NCI-H526 (cell line): Measurements from ENCODE around the gene C1QTNF1.

Source experiments
- DNase-seq, 2 experiments: peaks; one replicate each; lab custom pipeline; 2025; lab: John Stamatoyannopoulos, UW

The C1QTNF1 gene

GRCh38 chr17:79023886-79024771 lies at the start of gene C1QTNF1:
C1QTNF1 (plus strand) TSS chr17:79024169; CDS start chr17:79043969, 19,800 bp downstream.
- DNase-seq, result peak in 1 of 2 experiments; percentile 62

- peak; percentile 39 to 57 for DNase-seq
These were observed 49.1 kb upstream of the C1QTNF1 start for GRCh38 chr17:78974635-78975591.

- no peak for DNase-seq
These were observed 46.9 kb upstream of the C1QTNF1 start for GRCh38 chr17:78976907-78977680.

- no peak for DNase-seq
These were observed 46.4 kb upstream of the C1QTNF1 start for GRCh38 chr17:78977681-78977943.

- peak in 1 of 2 experiments; percentile 73 for DNase-seq
These were observed 45.7 kb upstream of the C1QTNF1 start for GRCh38 chr17:78977997-78978973.

- peak; percentile 88 to 95 for DNase-seq
These were observed 44.0 kb upstream of the C1QTNF1 start, which contains the start of gene LGALS3BP for GRCh38 chr17:78979780-78980623. LGALS3BP (minus strand) TSS chr17:78979923; CDS start chr17:78977191, 2,732 bp downstream.

GRCh38 chr17:78980624-78980972 lies 43.4 kb upstream of the C1QTNF1 start:
- no peak for DNase-seq

- DNase-seq, result peak in 1 of 2 experiments; percentile 22
These were observed 42.7 kb upstream of the C1QTNF1 start for GRCh38 chr17:78981010-78981888.

- DNase-seq, result no peak
These were observed 38.6 kb upstream of the C1QTNF1 start for GRCh38 chr17:78985395-78985794.

- DNase-seq, result no peak
These were observed 37.8 kb upstream of the C1QTNF1 start for GRCh38 chr17:78986048-78986648.

GRCh38 chr17:78986649-78987328 lies 37.2 kb upstream of the C1QTNF1 start:
- DNase-seq, result no peak

GRCh38 chr17:78988152-78988551 lies 35.8 kb upstream of the C1QTNF1 start:
- no peak for DNase-seq

GRCh38 chr17:78990349-78991016 lies 33.5 kb upstream of the C1QTNF1 start:
- DNase-seq, result no peak

- DNase-seq, result no peak
These were observed 32.8 kb upstream of the C1QTNF1 start for GRCh38 chr17:78991017-78991738.

GRCh38 chr17:78991906-78992532 lies 31.9 kb upstream of the C1QTNF1 start:
- no peak for DNase-seq
